ENCODE results near the gene INHBA.

Gene INHBA

GRCh38 chr7:41689815-41690214, 13.1 kb downstream of the INHBA start:
- DNase-seq (ENCODE audit: low read depth in 2 of 3, low spot score in 2 of 3), result no peak

- no peak for DNase-seq (ENCODE audit: low read depth in 2 of 3, low spot score in 2 of 3)
These were observed 14.0 kb downstream of the INHBA start for GRCh38 chr7:41688906-41689305.

GRCh38 chr7:41688012-41688625, 14.8 kb downstream of the INHBA start:
- DNase-seq (ENCODE audit: low read depth in 2 of 3, low spot score in 2 of 3), result no peak

GRCh38 chr7:41685684-41686083, 17.2 kb downstream of the INHBA start:
- no peak for DNase-seq (ENCODE audit: low read depth in 2 of 3, low spot score in 2 of 3)

- no peak for DNase-seq (ENCODE audit: low read depth in 2 of 3, low spot score in 2 of 3)
These were observed 20.5 kb downstream of the INHBA start for GRCh38 chr7:41682422-41682821.

- DNase-seq (ENCODE audit: low read depth in 2 of 3, low spot score in 2 of 3), result no peak
These were observed 23.3 kb downstream of the INHBA start for GRCh38 chr7:41679566-41679965.

GRCh38 chr7:41674505-41675023, 28.3 kb downstream of the INHBA start:
- DNase-seq (ENCODE audit: low read depth in 2 of 3, low spot score in 2 of 3), result no peak

GRCh38 chr7:41661596-41661995, 41.3 kb downstream of the INHBA start:
- DNase-seq (ENCODE audit: low read depth in 2 of 3, low spot score in 2 of 3), result no peak

- no peak for DNase-seq (ENCODE audit: low read depth in 2 of 3, low spot score in 2 of 3)
These were observed 43.4 kb downstream of the INHBA start for GRCh38 chr7:41659539-41659938.

- no peak for DNase-seq (ENCODE audit: low read depth in 2 of 3, low spot score in 2 of 3)
These were observed 46.5 kb downstream of the INHBA start for GRCh38 chr7:41656366-41656765.

GRCh38 chr7:41655426-41655825, 47.5 kb downstream of the INHBA start:
- DNase-seq (ENCODE audit: low read depth in 2 of 3, low spot score in 2 of 3), result no peak

- no peak for DNase-seq (ENCODE audit: low read depth in 2 of 3, low spot score in 2 of 3)
These were observed 50.6 kb downstream of the INHBA start for GRCh38 chr7:41652267-41652666.

GRCh38 chr7:41648501-41648900, 54.4 kb downstream of the INHBA start:
- no peak for DNase-seq (ENCODE audit: low read depth in 2 of 3, low spot score in 2 of 3)

GRCh38 chr7:41643616-41644015, 59.3 kb downstream of the INHBA start:
- DNase-seq (ENCODE audit: low read depth in 2 of 3, low spot score in 2 of 3), result no peak

- no peak for DNase-seq (ENCODE audit: low read depth in 2 of 3, low spot score in 2 of 3)
These were observed 61.2 kb downstream of the INHBA start for GRCh38 chr7:41641665-41642014.

- DNase-seq (ENCODE audit: low read depth in 2 of 3, low spot score in 2 of 3), result no peak
These were observed 61.8 kb downstream of the INHBA start for GRCh38 chr7:41641011-41641664.

- no peak for DNase-seq (ENCODE audit: low read depth in 2 of 3, low spot score in 2 of 3)
These were observed 62.4 kb downstream of the INHBA start for GRCh38 chr7:41640487-41640886.

- no peak for DNase-seq (ENCODE audit: low read depth in 2 of 3, low spot score in 2 of 3)
These were observed 65.8 kb downstream of the INHBA start for GRCh38 chr7:41637049-41637448.
